Stimulated activated naive CD4-positive, alpha-beta T cell treated with Interleukin-2 at 50 U/mL for 16 hours (primary cell): ENCODE results near the gene CD83.
"Not testable (repeated sequence)": the region's sequence is repeated elsewhere in the genome, so short reads cannot be mapped to it uniquely, and the experiment has no call there.

Experiments
- DNase-seq: peaks from one replicate; lab custom pipeline; 2025; lab: John Stamatoyannopoulos, UW

The CD83 gene, protein sequence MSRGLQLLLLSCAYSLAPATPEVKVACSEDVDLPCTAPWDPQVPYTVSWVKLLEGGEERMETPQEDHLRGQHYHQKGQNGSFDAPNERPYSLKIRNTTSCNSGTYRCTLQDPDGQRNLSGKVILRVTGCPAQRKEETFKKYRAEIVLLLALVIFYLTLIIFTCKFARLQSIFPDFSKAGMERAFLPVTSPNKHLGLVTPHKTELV

DNA sequence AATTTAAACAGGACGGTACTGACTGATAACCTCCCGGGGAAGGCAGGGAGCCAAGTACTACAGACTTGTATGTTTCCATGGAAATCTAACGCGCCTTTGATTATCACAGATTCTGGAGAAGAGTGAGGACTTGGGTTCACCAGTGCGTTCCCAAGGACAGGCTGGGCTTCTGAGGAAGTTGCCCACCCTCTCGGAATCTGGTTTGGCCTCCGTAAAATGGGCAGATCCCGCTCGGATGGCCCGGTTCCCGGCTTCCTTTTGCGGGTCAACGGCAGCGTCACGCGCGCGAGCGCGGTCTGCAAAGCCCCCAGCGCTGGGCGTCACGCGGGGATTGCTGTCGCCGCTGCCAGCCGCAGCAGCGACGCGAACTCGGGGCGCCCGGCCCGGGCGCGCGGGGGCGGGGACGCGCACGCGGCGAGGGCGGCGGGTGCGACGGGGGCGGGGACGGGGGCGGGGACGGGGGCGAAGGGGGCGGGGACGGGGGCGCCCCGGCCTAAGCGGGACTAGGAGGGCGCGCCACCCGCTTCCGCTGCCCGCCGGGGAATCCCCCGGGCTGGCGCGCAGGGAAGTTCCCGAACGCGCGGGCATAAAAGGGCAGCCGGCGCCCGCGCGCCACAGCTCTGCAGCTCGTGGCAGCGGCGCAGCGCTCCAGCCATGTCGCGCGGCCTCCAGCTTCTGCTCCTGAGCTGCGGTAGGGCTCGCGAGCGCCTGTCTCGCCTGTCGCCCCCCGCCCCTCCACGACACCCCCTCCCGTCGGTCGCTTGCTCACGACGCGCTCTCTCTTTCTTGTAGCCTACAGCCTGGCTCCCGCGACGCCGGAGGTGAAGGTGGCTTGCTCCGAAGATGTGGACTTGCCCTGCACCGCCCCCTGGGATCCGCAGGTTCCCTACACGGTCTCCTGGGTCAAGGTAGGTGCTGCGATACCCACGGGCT is at the start of gene CD83:
CD83 (plus strand) TSS at position 615 of the 933 bp plus-strand sequence; CDS start at position 655, 40 bp downstream.
- DNase-seq: peak; percentile 76

DNA sequence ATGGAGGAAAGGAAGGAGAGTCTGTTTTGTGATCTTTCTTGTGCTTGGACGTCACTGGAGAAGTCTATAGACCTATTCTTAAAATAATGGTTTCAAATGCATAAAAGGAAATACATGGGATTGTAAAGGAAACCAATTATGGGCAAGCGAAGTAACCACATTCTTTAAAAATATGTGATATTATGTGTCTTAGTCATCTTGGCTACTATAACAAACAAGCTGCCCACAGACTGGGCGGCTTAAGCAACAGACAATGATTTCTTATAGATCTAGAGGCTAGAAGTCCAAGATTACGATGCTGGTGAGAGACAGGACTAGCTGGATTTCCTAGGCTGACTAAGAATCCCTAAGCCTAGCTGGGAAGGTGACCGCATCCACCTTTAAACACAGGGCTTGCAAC is 49.4 kb upstream of the CD83 start:
- DNase-seq: no peak

DNA sequence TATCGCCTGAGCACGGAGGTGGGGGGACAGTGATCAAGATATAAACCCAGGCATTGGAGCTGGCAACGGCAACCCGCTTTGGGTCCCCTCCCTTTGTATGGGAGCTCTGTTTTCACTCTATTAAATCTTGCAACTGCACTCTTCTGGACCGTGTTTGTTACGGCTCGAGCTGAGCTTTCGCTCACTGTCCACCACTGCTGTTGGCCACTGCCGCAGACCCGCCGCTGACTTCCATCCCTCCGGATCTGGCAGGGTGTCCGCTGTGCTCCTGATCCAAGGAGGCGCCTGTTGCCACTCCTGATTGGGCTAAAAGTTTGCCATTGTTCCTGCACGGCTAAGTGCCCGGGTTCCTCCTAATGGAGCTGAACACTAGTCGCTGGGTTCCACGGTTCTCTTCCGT is 48.9 kb upstream of the CD83 start:
- no peak for DNase-seq

DNA sequence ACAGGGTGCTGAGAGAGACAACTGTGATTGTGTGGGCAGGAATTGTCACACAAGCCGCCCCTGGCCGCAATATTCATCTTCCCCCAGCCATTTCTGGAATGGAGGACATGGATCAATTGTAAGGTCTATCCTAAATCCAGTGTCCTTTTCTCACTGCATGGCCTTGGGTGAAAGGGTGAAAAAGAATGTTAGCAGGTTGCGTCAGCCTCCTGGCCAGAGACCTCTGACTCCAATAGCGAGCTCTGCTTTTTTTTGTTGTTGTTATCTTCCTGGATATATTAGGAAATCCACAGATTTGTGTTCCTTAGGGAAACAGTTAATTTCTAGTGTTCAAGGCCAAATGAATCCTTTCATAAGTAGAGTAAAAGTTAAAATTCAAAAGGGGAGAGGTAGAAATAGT is 47.1 kb upstream of the CD83 start:
- no peak for DNase-seq

DNA sequence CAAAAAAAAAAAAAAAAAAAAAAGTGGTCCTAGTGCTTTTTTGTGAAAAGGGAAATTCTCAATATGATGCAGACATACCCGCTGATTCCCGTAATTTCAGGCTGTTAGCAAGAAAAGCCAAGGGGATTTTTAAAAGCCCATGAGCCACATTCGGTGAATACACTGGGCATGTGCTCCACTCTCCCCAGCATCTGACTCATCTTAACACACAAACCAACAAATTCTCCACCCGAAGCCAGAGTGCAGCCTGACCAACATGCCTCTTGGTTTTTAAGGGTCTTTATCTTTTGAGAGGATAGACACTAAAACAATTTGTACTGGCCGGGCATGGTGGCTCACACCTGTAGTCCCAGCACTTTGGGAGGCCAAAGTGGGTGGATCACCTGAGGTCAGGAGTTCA is 45.5 kb upstream of the CD83 start:
- DNase-seq: peak; percentile 15

DNA sequence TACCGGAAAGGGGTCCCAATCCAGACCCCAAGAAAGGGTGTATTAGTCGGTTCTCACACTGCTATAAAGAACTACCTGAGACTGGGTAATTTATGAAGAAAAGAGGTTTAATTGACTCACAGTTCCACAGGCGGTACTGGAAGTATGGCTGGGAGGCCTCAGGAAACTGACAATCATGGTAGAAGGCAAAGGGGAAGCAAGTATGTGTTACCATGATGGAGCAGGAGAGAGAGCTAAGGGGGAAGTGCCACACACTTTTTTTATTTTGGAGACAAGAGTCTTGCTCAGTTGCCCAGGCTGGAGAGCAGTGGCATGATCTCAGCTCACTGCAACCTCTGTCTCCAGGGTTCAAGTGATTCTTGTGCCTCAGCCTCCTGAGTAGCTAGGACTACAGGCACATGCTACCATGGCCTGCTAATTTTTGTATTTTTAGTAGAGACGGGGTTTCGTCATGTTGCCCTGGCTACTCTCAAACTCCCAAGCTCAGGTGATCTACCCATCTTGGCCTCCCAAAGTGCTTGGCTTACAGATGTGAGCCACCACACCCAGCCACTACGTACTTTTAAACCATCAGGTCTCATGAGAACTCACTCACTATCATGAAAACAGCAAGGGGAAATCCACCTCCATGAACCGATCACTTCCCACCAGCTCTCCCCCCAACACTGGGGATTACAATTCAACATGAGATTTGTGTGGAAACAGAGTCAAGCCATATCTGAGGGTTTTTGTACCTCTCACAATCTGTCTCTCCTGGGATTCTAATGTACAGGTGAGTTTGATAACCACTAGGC is 43.8 kb upstream of the CD83 start:
- DNase-seq: not testable (repeated sequence)

DNA sequence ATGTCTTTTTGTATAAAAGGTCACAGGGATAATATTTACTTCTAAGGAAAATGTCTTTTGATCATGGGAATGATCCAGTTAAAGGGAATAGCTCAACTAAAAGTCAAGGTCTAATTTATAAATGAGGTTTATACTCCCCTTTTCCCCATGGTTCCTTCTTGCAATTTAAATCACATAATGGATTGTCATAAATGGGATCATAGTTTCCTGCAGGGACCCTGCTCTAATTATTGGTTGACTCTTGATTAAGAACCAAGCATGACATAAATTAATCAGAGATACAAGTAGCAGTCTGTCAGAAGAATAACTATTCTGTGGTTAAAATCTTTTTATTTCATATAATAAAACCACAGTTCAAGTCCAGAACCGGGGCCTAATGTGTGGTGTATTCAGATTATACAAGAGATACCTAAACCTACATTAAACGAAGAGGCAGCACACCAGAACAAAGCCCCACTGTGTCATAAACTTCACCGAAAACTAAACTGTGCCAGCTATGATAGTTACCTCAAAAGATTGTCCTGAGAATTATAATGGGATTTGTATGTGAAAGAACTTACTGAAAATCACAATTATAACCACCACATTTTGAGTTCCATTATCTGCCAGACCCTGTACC is 43.0 kb upstream of the CD83 start:
- no peak for DNase-seq

DNA sequence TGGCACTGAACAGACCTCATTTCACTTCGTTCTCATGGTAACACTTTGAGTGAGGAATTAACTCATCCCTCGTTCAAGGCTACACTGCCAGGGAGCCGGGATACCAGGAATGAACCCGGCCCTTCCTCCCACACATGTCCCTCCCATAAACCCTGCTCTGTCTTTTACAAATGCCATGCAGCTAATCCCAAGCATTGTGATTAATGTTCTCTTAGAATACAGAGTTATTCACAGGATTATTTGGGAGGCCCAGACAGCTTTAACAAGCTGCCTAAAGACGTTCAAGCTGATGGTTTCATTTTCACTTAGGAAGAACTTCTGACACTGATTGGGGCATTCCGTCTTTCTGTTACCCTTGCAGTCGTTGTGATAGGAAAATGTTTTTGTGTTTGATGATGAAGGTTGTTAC is 42.5 kb upstream of the CD83 start:
- DNase-seq: no peak

DNA sequence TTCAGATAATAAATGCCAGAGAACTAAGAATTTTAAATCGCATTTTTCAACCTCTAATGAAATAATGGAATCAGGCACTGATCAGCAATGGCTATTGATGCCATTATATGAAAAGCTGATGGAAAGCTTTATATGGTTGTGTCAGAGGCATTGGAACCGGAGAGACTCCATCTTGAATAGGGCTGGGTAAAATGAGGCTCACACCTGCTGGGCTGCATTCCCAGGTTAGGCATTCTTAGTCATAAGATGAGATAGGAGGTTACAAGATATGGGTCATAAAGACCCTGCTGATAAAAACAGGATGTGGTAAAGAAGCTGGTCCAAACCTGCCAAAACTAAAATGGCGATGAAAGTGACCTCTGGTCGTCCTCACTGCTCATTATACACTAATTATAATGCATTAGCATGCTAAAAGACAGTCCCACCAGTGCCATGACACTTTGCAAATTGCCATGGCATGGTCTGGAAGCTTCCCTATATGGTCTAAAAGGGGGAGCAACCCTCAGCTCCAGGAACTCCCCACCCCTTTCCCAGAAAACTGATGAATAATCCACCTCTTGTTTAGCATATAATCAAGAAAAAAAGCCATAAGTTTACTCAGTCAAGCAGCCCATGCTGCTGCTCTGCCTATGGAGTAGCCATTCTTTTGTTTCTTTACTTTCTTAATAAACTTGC is 40.2 kb upstream of the CD83 start:
- no peak for DNase-seq

DNA sequence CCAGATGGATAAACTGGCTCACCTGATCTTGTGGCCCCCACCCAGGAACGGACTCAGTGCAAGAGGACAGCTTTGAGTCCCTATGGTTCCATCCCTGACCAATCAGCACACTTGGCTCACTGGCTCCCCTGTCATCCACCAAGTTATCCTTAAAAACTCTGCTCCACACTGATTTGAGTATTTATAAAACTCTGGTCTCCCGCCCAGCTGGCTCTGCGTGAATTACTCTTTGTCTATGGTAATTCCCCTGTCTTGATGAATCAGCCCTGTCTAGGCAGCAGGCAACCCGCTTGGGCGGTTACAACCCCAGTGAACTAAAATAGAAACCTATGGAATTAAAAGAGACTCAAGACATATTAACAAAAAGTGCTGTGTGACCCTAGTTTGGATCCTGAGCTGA is 38.1 kb upstream of the CD83 start:
- DNase-seq: no peak

DNA sequence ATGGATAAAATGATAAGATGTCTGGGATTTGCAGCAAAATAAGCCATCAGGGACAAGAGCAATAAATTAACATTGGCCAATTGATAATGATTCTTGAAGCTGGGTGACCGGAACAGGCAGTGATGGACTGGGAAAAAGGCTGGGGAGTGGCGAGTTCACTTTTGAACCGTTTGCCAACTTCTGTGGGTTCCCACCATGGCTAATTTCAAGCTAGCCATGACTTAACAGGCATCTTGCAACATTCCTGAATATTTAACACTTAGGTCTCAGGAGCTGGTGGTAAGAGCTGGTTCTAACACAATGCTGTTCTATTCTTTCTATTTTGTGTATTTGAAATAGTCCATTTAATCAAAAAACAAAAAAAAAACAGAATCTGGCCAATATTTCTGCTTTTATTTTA is 37.6 kb upstream of the CD83 start:
- no peak for DNase-seq

DNA sequence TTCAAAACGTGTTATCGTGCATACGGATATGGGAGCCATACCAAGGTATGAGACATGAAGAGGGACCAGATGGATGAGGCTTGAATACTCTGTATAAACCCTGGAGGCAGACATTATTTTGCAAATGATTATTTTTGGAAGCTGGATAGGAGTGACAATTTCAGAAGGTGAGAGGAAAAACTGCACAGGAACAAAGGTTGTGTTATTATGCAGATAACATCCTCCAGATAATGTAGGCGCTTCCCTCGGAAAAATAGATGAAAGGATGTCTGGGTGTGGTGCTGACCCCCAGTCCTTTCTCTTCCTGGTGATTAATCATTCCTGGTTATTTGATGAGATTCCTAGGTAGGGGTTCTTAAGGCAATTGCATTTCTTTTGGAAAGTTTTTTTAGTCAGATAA is 36.4 kb upstream of the CD83 start:
- no peak for DNase-seq

DNA sequence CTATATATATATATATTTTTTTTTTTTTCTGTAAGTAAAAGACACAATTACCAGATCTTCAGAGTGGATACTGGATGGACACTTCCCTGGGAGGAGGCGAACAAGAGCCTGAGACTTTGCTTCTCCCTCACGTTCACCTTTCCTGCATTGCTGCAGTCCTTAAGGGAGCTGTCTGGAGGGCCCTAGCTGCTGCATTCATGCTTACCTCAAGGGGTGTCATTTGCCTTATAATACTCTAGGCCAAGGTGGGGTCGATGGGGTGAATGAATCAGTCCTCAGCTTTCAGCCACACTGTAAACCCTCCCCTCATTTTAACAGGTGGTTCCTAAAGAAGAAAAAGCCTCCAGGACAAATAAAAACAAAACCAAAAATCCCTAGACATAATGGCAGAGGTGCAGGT is 34.8 kb upstream of the CD83 start:
- no peak for DNase-seq

DNA sequence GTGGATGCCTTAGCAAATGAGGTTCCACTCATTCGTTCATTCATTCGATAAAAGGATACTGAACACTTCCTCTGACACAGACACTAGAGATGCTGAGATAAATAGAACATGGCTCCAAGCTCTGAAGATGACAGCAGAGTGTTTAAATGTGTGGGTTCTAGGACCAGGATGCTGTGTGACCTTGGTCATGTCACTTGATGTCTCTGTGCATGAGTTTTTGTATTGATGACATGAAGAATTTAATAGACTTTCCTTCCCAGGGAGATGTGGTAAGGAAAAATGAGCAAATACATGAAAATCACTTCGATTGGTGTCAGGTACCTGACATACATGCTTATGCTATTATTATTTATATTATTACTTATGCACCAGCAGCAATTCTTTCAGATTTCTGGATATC is 34.3 kb upstream of the CD83 start:
- no peak for DNase-seq

DNA sequence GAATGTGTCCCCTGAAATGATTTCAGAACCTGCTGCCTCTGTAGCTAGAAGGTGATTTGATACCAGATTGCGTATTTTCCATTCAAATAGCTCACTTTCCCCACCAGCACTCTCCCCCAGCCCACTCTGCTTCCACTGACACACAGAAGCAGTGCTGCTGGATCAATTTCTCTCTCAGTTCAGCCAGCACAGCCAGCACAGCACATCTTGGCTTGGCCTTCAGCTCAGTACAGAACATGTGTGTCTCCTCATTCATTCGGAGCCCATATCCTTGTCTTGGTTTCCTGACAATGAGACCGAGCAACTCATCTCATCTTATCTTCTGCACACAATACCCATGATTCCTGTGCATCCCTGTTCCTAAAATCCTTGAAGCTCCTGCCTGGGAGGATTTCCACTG is 33.8 kb upstream of the CD83 start:
- DNase-seq: no peak

DNA sequence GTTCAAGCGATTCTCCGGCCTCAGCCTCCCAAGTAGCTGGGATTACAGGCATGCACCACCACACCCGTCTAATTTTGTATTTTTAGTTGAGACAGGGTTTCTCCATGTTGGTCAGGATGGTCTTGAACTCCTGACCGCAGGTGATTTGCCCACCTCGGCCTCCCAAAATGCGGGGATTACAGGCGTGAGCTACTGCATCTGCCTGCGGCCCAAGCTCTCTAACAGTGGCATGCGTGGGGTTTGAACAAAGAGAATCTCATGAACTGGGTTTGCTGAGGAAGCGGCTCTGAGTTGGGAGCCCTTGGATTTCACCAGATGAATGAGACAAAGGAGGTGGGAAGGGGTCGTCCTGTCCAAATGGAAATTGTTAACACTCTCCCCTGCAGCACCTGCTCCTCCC is 33.2 kb upstream of the CD83 start:
- no peak for DNase-seq

DNA sequence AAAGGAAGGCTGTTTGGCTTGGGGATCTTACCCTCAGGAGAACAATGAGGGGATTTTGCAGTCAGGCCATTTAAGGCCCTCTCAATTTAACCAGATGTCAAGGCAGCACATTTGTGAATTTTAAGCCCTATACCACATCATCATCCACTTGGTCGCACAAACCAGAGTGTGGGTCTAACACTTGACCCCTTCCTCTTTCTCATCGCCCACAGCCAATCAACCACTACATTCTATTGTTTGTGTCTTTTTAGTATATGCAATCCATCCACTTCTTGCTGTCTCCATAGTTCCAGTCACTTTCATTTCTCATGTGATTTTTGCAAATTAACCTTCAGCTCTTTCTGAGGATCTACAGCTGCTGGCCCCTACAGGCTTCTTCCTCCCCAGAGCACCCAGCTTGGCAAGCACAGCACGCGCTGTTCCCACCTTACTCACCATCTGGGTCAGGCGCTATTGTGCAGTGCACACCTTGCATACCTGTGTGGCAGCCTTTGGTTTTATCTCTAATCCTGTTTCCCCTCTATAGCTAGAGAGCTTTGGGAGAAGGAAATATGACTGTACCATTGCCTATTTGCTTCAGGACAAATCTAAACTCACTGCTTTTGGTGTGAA is 32.3 kb upstream of the CD83 start:
- no peak for DNase-seq

DNA sequence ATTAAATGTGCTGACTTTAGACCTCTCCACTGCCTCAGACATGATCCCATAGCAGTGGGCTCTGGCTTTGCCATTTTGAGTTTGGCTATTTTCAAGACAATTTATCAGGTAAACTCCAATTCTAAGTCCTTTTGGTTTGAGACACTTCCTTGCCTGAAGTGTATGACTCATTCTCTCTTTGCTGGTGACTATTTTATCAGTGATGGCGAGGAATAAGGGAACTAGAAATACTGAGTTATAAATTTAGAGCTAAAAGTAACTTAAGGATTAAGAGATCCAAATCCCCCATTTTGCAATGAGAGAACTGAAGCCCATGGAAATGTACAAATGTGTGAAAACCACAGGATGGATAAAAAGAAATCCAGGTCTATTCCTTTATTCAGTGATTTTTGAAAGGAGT is 30.9 kb upstream of the CD83 start:
- no peak for DNase-seq

DNA sequence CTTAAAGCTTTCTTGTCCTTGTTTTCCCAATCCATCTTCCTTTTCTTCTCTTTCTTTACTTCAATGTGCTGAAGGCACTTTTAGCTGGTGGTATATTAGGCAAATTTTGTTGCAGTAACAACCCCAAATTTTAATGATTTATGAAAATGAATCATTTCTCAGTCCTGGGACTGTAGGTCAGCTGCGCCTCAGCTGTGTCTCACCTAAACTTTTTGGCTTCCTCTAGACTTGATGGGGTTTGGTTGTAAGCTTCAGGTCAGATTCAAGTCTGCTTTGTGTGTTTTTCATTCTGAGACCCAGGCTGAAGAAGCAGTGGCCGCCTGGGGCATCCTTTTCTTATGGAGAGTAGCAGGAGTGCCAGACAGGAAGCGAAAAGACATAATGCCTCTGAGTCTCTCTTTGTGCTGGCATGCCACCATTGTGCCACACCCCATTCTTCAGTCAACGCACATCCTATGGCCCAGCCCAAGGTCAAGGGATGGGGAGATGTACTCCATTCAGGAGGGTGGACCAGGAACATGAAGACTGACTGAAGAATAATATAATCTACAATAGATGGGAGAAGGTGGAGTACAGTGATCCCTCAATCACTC is 28.9 kb upstream of the CD83 start:
- DNase-seq: no peak

DNA sequence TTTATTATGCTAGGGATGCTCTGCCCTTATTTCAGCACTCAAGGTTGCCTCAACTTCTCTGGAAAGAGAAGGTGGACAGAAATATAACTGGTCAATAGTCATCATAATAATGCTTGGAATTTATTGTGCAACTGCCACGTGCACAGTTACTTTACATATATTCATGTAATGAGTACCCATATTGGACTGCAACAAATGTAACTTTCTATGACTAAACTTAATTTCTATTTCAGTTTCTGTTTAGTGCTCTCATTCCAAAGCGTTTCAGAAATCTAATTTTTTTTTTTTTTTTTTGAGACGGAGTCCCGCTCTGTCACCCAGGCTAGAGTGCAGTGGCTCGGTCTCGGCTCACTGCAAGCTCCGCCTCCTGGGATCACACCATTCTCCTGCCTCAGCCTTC is 28.3 kb upstream of the CD83 start:
- no peak for DNase-seq
